Stimulated activated CD8-positive, alpha-beta memory T cell treated with anti-CD3 and anti-CD28 coated beads, Interleukin-7, amount 100 ng/mL, for 48 hours (primary cell): ENCODE data around the gene ASAP2.

Experiments used
- DNase-seq, 2 donors: peaks; one replicate each; pipeline ENCODE4 v3.0.0-alpha.2; 2020; ENCODE audit warnings: low read depth in 1 of 2; ENCODE audit errors: extremely low read depth in 1 of 2

The ASAP2 gene

DNA sequence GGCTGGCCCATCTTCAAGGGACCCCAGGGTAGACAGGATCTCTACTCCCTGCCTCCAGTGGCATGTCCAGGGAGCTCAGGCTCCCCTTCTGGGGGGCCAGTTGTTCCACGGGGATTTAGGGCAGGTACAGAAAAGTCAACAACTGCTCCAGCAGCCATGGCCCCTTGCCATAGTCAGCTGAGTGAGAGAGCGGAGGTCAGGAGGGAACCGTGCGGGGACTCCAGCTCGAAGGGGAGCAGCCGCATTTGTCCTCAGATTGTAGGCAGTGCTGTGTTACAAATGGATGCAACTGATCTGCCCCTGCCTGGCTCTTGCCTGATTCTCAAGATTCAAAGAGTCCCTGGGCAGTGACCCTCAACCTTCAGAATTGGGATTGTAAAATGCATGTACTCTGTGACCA, 166.9 kb downstream of the ASAP2 start:
- DNase-seq: no peak

DNA sequence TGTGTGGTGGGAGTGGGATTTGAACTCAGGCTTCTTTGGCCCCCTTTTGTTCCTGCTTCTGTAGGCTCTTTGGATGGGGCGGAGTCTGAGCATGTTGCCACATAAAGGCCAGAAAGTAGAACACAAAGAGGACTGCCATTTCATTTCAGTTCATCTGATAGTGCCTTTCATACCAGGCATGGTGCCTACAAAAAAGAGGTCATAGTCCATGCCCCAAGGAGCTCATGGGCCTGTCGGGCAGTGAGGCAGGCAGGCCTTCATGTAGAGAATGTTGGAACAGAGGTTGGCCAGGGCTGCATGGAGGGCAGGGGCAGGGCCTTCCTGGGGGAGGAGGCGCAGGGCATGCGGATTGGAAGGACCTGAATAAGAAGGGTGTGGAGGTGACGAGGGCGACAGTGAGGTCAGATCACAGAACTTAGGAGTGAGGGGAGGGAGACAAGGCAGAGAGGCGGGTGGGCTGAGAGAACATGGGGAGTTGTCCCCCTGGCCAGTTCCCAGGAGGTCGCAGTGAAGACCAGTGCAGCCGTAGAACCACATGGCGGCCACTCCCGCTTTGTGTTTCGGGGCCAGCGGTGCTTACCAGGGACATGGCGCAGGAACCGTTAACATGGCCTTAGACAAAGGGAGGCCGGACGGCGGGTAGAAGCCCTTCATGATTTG, 167.6 kb downstream of the ASAP2 start:
- DNase-seq: no peak

DNA sequence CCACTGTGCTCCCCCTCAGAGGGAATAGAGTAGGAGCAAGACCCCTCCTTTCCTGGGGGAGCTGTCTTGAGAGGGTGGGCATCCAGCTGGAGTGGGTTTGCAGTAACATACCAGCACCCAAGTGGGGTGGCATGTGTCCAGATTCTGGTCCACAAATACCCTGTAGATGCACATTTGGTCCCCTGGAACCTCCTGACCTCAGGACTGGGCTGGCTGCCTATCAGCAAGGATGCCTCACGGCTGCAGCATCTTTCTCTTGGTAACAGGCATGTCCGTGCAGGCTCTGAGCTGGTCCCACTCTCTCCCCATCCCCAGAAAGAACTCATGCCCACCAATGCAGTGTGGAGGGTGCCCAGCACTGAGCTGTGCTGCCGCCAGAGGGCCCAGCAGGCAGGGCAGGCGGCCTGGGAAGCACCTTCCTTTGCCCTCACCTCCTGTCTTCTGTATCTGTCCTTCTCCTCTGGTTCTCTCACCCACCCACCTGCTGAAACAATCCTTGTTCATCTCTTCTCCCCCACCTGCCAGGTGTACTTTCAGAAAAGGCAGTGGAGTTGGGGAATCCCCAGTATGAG, 169.3 kb downstream of the ASAP2 start:
- DNase-seq: no peak

DNA sequence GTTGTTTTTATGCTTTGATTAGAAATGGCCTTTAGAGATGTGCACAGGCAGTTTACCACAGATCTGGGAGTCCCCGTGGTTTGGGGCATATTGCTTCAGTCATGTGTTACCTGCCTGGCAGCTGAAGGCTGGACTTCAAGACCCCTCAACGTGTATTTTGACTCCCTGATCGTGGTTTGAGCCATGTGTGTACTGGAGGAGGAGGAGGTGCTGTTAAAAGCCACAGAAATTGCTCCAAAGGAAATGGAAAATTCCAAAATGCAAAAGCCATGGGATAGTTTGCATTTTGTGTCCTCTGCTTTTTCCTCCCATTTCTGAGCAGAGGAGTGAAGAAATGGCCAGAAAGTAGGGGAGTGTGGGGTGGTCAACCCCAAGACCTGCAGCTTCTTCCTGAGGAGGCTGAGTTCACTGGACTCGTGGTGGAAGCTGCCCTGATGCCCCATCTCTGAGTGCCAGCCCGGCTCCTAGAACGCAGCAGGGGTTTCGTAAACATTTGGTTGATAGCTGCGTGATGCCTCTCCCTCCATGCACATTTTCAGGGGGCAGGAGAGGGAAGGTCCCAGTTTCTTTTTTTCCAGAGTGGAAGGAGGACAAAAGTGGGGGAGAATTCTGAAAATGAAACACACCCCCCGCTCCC, 171.0 kb downstream of the ASAP2 start:
- no peak for DNase-seq

DNA sequence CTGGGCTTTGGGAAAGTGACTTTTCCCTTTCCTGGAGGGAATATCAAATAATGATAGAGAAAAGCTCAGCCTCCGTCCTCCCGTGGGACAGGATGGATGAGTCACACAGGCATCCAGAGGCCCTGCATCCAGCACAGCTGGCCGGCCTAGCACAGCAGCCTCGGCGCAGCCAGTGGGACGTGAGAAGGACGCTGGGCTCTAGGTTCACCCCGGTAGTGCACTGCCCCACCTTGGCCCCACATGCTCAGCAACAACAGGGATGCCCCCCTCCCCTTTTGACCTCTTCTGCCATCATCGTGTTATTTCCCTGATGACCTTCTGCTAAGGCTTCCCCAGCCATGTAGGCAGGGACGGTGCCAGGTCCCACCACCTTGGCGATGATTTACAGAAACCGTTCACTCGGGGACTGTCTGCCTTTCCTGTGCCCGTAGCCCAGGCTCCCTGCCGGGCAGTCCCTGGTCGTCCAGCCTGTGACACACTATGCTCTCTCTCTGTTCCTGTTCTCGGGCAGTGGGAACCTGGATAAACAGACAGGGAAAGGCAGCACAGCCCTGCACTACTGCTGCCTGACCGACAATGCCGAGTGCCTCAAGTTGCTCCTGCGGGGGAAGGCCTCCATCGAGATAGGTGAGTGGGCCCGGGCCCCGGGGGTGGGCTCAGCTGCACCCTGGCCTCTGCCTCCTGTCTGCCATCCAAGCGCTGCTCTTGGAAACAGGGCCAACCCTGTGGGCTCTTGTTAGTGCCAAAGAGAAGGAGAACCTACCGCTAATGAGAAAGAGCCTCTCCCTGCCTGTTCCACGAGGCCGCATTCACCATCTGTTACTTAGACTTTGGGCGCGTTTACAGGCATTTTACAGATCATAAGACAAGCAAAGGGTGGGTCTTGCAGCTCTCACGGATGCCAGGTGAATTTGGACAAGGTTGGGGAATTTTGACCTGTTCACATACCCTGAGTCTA, 172.1 kb downstream of the ASAP2 start:
- DNase-seq: no peak

DNA sequence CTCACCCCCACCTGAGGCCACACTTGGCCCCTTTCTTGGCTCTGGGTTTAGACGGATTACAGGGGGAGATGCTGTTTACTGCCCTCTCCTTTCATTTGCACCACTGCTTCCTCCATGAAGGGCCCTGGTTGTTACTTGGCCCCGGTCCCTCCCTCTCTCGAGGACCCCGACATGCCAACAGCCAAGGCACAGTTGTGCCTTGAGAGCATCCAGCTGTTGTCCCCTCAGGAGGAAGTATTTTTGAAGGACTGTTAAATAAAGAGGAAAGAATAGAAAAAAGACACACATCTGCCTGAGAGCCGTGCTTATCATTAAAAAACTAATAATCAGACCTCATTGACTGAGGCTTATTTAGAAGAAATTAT, 172.8 kb downstream of the ASAP2 start:
- DNase-seq: no peak

DNA sequence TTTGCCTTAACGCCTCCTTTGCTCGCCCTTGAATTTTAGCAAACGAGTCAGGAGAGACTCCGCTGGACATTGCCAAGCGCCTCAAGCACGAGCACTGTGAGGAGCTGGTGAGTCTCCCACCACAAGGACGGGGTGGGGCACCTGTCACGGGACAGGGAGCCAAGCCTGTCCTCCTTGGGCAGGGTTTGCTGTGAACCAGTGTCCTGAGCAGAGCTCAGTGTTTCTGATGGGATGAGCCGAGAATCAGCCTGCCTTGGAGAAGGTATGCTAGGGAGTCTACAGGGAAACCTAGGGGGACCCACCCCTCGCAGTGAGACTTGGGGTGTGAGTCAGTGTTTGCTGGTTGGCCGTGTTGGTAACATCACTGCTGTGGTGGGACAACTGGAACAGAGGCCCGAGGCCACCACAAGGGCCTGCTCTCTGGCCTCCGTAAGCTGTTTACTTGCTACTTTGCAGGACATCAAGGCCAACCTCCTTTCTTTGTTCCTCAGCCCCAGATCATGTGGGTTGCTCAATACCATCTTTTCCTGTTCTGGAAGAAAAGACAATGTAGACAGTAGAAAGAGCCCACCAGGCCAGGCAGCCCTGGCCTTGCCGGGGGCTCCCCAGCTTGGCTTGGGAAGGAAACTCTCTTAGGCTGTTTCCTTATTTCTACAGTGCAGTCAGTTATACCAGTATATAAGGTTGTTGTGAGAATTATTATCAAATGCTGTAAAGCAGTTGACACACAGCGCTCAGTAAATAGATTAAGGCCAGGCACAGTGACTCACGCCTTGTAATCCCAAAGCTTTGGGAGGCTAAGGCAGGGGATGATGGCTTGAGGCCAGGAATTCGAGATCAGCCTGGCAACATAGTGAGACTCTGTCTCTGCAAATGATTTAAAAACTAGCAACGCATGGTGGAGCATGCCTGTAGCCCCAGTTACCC, 174.4 kb downstream of the ASAP2 start:
- no peak for DNase-seq

DNA sequence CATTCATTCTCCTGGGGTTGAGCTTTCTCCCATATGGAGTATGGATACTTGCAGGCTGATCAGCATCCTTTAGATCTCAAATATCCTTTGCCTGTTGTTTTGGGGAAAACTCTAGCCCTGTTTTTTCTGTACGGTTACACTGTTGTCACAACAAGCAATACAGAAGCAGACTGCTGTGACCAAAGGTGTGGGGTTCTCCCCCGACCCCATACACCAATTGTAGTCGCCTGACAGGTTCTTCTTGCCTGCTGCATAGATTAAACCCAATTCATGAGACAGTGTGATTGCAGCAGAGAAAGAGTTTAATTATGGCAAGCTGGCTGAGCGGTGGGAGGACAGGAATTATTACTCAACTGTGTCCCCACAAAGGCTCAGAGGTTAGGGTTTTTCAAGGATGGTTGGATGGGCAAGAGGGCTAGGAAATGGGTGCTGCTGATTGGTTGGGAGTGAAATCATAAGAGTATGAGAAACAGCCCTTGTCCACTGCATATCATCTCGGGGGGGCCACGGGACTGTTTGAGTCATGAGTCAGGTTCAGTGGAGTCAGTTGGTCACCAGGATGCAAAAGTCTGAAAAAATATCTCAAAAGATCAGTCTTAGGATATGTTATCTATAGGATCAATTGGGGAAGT, 176.1 kb downstream of the ASAP2 start:
- no peak for DNase-seq

DNA sequence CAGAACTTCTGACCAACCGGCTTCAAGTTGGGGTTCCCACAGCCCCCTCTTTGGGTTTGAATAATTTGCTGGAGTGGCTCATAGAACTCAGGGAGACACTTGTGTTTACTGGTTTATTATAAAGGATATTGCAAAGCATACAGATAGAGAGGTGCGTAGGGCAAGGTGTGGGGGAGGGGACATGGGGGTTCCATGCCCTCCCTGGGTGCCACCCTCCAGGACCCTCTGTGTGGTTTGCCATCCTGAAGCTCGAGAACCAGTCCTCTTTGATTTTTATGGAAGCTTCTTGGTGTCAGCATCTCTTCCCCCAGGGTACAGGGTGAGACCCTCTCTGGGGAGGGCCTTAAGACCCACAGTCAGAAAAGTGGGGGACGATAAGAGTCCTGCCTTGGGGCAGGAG, 177.9 kb downstream of the ASAP2 start:
- no peak for DNase-seq

DNA sequence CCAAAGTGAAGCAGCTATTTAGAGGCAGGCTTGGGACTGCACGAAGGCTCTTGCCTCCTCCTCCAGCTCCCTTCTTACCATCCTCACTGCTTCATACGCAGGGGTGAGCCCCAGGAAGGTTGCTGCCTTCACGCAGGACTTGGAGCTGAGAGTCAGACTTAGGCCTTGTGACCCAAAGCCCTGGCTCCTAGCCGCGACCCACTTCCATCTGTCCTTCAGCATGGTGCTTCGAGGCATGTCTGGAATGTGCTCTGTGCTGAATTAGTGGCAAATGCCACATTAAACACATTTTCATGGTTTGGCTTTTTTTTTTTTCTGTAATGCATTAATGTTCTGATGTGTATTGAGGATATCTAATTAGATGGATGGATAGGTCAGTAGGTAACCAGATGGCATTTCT, 179.2 kb downstream of the ASAP2 start:
- no peak for DNase-seq

DNA sequence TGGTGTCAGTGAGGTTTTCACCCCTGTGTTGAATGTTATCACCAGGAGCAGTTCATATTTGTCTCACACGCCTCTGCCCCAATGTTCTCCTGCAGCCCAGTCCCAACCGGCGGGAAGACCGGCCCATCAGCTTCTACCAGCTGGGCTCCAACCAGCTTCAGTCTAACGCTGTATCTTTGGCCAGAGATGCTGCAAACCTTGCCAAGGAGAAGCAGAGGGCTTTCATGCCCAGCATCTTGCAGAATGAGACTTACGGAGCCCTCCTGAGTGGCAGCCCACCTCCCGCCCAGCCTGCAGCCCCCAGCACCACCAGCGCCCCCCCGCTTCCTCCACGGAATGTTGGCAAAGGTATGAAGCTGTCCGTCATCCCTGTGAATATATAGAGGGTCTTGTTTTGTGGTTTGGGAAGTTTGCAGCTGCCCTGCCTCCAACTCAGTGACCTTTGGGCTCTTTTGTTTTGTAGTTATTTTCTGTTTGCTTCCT, 181.6 kb downstream of the ASAP2 start:
- no peak for DNase-seq

DNA sequence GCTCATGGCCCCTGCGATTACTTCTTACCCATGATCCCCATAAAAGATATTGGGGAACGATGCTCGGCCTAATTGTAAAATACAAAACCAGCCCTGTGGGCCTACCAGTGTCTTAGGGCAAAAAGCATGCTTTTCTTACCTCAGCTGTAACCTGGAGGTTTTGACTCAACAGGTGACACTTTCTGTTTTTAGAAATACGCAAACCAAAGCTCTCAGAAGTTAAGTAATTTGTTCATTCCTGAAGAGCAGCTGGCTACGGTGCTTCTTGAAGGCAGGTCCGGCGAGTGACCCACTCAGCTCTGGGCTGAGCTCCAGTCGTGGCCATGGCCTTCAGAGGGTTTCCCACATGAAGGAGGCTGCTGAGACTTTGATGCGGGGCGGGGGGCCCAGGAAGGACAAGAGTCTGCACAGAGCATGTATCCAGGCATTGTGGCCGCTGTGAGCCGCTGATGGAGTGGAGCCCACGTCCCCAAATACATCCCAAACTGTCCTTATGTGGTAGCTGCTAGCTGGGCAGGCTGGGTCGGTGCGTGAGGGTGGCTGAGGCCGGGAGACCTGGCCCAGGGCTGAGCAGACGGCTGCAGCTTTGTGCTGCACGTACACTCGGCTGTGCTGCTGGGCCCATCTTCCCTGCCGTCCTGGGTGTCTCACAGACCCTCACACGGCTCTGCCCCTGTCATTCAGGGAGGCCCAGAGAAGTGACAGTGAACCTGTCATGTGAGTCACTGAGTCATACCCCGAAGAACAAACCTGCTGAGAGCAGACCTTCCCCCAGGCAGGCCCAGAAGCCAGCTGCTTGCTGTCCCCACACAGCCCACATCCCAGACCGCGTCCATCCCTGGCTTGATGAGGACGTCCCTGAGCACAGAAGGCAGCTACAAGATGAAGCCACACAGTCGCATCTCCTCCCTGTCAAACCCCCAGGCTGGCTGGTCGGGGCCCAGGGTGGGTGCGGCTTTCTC, 182.6 kb downstream of the ASAP2 start:
- no peak for DNase-seq

DNA sequence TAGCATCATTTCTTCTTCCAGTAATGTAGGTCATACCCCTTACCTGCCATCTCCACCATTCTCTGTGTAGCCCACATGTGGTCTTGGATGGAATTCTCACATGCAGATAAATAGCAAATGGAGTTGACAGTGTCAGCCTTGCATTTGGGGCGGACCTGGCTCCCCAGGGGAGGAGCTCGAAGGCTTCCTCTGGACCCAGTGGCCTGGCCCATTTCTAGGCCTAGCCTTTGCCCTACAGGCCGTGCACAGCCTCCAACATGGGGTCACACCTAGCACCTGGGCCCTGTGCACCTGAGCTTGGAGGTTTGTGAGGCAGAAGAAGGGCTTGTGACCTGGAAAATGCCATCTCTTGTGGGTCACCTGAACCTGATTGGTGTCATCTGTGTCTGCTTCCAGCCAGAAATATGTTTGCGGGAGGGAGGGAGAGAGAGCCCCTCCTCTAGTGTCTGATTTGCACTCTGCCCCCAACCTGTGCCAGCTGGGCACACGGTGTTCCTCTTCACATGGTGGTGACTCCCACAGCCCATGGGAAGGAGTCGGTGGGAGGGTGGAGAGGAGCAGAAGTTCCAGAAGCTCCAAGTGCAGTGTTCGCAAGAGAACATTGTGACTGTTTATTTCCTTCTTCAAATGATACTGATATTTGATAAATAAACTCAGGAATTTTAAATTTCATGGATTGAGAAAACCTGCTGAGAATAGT, 183.7 kb downstream of the ASAP2 start:
- no peak for DNase-seq

DNA sequence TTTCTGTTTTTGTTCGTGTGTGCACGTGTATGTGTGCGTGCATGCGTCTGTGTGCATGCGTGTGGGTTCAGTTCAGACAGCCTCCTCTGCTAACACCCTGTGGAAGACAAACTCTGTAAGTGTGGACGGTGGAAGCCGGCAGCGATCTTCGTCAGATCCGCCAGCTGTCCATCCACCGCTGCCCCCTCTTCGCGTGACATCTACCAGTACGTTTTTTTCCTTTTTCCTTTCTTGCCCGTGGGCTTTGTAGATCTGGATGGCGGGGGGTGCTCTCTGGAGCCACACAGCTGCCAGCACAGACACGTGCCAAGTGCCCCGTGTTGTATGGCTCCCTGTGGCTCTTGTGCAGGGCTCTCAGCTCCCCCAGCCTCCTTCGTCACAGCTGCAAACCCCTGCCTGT, 184.4 kb downstream of the ASAP2 start:
- DNase-seq: no peak

DNA sequence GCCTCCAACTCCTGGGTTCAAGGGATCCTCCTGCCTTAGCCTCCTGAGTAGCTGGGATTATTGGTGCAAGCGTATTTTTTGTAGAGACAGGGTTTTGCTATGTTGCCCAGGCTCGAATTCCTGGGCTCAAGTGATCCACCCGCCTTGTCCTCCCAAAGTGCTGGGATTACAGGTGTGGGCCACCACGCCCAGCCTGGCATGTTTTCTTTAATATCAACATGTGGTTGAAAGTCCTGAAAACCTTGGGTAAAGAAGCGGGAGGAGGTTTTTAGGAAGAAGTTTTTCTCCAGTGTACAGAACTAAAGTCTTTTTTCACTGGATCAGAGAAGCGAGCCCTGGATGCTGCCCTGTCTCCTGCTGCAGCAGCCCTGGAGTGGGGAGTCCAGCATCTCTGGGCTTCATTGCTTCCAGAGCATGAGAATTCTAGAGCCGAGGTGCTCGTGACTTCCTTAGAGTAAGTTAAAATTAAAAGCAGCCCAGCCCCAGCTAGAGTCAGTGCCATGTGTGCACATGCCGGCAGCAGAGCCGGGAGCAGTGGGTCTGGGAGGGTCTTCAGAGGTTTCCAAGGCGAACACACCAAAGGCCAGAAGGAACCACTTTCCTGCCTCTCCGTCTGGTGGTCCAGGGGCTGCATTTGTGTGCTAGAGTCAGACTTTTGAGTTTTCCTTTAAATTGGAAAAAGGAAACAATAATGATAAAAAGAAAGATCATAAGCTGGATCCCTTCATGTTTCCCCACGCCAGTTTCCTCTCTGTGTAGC, 185.5 kb downstream of the ASAP2 start:
- DNase-seq: no peak

DNA sequence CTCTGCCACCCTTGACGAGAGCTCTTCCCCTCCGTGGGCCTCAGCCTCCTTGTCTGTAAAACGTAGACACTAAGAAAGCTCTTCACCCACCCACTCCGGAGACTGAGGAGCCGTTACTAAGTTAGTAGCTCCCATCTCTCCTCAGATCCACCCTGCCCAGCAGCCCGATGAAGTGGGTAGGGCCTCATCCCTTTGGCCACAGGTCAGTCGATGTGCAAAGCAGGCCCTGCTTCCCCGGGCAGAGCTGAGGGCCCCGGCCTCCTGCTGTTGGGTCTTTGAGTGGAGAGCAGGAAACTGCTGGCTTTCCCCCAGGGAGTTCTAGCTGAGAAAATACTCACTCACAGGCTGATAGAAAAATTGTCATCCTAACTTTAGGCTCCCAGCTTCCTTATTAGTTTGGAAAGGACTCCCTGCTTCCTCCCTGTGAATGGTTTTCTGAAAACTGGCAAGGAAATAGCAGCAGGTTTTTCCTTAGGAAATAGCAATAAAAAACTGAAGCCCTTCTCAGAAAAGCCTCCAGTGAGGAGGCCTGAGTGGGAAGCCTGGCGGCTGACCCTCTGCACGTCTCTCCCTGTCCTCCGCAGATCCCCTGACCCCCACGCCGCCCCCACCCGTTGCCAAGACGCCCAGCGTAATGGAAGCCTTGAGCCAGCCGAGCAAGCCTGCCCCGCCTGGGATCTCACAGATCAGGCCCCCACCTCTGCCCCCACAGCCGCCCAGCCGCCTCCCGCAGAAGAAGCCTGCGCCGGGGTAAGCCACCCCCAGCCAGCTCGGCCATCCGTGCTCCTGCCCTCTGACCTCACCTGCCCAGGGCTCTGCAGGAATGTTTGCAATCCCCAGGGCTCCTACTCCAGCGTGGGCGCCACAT, 186.5 kb downstream of the ASAP2 start:
- DNase-seq: no peak
